ENCODE data around the gene CD2AP. TPM values are rescaled to one million over a fixed set of nuclear protein-coding genes. Genes with fewer than 3 reads are reported as not detected.
"Not testable (repeated sequence)": the region's sequence is repeated elsewhere in the genome, so short reads cannot be mapped to it uniquely, and the experiment has no call there.

The CD2AP gene
- total RNA-seq, 1 experiment from 2014 or later: 41.8 TPM

DNA sequence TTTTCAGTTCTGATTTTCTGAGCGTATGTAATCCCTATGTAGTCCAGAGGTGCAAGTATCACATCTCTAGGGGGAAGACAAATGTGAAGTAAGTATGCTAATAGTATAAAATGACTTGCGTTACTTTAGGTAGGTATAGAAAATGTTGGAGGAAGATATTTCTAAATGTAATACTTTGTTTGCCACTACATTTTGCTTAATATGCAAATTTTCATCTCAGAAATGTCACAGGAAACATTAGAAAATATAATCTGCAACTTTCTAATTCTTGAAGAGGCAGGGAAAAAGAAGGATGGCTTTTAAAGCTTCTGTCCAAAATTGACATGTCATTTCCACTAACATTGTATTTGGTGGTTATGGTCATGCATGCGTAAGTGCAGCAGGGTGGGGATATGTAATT, 85.6 kb downstream of the CD2AP start:
- in situ Hi-C loops (cut with HindIII; ENCODE audit: low pct_unique_long_range_greater_than_20kb, low sequenced_read_pairs) (no loop called here), intact Hi-C loops (cut with micrococcal nuclease; ENCODE audit: unreplicated experiment) (no loop called here)
- no peak for ATAC-seq
- BruUV-seq (replicated peaks): no TSS peak
- Histone ChIP-seq H3K4me3 (ENCODE audit: low read depth in 2 of 2, low read length in 2 of 2) (no peak overlapping the region), H3K4me1 (ENCODE audit: control insufficient read depth, insufficient read depth, low read length) (no peaks in the 10 kb centered on the region), H3K9me3 (ENCODE audit: control insufficient read depth, insufficient read depth, low read depth, low read length) (no peaks in the 10 kb centered on the region), H3K27ac (ENCODE audit: low read length) (no peak overlapping the region), H3K36me3 (ENCODE audit: control insufficient read depth, insufficient read depth, low read length) (no peaks in the 10 kb centered on the region), H3K27me3 (ENCODE audit: control insufficient read depth, insufficient read depth, low read length) (no peaks in the 10 kb centered on the region)
- no peak for DNase-seq (ENCODE audit: low read depth, low spot score)
- TF ChIP-seq, protein P1, sequence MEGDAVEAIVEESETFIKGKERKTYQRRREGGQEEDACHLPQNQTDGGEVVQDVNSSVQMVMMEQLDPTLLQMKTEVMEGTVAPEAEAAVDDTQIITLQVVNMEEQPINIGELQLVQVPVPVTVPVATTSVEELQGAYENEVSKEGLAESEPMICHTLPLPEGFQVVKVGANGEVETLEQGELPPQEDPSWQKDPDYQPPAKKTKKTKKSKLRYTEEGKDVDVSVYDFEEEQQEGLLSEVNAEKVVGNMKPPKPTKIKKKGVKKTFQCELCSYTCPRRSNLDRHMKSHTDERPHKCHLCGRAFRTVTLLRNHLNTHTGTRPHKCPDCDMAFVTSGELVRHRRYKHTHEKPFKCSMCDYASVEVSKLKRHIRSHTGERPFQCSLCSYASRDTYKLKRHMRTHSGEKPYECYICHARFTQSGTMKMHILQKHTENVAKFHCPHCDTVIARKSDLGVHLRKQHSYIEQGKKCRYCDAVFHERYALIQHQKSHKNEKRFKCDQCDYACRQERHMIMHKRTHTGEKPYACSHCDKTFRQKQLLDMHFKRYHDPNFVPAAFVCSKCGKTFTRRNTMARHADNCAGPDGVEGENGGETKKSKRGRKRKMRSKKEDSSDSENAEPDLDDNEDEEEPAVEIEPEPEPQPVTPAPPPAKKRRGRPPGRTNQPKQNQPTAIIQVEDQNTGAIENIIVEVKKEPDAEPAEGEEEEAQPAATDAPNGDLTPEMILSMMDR (IDR thresholded peaks at IDR 0.05): no peak
- TF ChIP-seq POLR2AphosphoS5 (IDR thresholded peaks at IDR 0.05; ENCODE audit: low read depth, low read length) (no peak), TCF7L2 (IDR thresholded peaks at IDR 0.05; ENCODE audit: low read depth, low read length) (no peak), SIN3A (IDR thresholded peaks at IDR 0.05; ENCODE audit: borderline replicate concordance, insufficient read depth, low read depth, low read length) (no peak)
- TF ChIP-seq, protein P2, sequence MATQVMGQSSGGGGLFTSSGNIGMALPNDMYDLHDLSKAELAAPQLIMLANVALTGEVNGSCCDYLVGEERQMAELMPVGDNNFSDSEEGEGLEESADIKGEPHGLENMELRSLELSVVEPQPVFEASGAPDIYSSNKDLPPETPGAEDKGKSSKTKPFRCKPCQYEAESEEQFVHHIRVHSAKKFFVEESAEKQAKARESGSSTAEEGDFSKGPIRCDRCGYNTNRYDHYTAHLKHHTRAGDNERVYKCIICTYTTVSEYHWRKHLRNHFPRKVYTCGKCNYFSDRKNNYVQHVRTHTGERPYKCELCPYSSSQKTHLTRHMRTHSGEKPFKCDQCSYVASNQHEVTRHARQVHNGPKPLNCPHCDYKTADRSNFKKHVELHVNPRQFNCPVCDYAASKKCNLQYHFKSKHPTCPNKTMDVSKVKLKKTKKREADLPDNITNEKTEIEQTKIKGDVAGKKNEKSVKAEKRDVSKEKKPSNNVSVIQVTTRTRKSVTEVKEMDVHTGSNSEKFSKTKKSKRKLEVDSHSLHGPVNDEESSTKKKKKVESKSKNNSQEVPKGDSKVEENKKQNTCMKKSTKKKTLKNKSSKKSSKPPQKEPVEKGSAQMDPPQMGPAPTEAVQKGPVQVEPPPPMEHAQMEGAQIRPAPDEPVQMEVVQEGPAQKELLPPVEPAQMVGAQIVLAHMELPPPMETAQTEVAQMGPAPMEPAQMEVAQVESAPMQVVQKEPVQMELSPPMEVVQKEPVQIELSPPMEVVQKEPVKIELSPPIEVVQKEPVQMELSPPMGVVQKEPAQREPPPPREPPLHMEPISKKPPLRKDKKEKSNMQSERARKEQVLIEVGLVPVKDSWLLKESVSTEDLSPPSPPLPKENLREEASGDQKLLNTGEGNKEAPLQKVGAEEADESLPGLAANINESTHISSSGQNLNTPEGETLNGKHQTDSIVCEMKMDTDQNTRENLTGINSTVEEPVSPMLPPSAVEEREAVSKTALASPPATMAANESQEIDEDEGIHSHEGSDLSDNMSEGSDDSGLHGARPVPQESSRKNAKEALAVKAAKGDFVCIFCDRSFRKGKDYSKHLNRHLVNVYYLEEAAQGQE (IDR thresholded peaks at IDR 0.05; ENCODE audit: insufficient read depth in 1 of 2, low read depth in 2 of 2, low read length in 1 of 2): no peak
- ChIA-PET CTCF (no interaction called here), POLR2A (no interaction called here)

DNA sequence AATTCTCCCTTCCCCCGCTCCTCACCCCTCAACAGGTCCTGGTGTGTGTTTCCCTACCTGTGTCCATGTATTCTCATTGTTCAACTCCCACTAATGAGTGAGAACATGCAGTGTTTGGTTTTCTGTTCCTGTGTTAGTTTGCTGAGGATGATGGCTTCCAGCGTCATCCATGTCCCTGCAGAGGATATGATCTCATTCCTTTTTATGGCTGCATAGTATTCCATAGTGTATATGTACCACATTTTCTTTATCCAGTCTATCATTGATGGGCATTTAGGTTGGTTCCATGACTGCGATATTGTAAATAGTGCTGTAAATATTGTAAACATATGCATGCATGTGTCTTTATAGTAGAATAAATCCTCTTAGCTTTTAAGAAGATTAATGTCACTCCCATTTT, 89.0 kb downstream of the CD2AP start:
- intact Hi-C loops (cut with micrococcal nuclease; ENCODE audit: unreplicated experiment); BruUV-seq (replicated peaks); DNase-seq (ENCODE audit: low read depth, low spot score); in situ Hi-C loops (cut with HindIII; ENCODE audit: low pct_unique_long_range_greater_than_20kb, low sequenced_read_pairs); H3K9me3 ChIP-seq (ENCODE audit: control insufficient read depth, insufficient read depth, low read depth, low read length); CTCF ChIA-PET; ATAC-seq; H3K27ac ChIP-seq (ENCODE audit: low read length); H3K4me1 ChIP-seq (ENCODE audit: control insufficient read depth, insufficient read depth, low read length); H3K36me3 ChIP-seq (ENCODE audit: control insufficient read depth, insufficient read depth, low read length); H3K27me3 ChIP-seq (ENCODE audit: control insufficient read depth, insufficient read depth, low read length); H3K4me3 ChIP-seq (ENCODE audit: low read depth in 2 of 2, low read length in 2 of 2); POLR2A ChIA-PET: not testable (repeated sequence)

DNA sequence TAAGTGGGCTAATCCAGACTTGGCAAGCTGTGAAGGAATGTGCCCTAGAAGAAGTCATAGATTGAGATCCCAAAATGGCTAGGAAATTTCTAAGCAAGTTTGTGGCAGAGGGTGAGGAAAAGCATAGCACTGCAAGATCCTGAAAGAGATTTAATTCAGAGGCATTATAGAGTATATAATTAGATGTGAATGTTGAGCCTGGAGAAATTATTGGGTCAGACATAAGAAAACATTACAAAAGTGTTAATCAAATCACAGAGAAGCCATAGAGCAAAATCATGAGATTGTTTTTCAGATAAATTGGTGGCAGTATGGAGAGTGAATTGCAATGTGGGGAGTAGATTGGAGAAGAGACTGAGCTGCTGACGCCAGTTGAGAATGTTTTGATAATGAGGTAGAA, 90.0 kb downstream of the CD2AP start:
- ChIA-PET POLR2A (interaction anchor here (0.6 kb wide), 1 partner anchor 14 kb away, joined by 3 read pairs; no protein-coding TSS in a partner anchor), CTCF (no interaction called here)
- intact Hi-C loops (cut with micrococcal nuclease; ENCODE audit: unreplicated experiment) (no loop called here), in situ Hi-C loops (cut with HindIII; ENCODE audit: low pct_unique_long_range_greater_than_20kb, low sequenced_read_pairs) (no loop called here)
- DNase-seq (ENCODE audit: low read depth, low spot score) (no peak), ATAC-seq (no peak)
- H3K9me3 ChIP-seq (ENCODE audit: control insufficient read depth, insufficient read depth, low read depth, low read length): no peaks in the 10 kb centered on the region
- TF ChIP-seq, protein P2 (IDR thresholded peaks at IDR 0.05; ENCODE audit: insufficient read depth in 1 of 2, low read depth in 2 of 2, low read length in 1 of 2): no peak
- TF ChIP-seq TCF7L2 (IDR thresholded peaks at IDR 0.05; ENCODE audit: low read depth, low read length): no peak
- TF ChIP-seq SIN3A (IDR thresholded peaks at IDR 0.05; ENCODE audit: borderline replicate concordance, insufficient read depth, low read depth, low read length): no peak
- TF ChIP-seq, protein P1 (IDR thresholded peaks at IDR 0.05): no peak
- TF ChIP-seq POLR2AphosphoS5 (IDR thresholded peaks at IDR 0.05; ENCODE audit: low read depth, low read length): no peak
- H3K27me3 ChIP-seq (ENCODE audit: control insufficient read depth, insufficient read depth, low read length): no peaks in the 10 kb centered on the region
- no peaks in the 10 kb centered on the region; the same call in 1 of the 2 replicates for H3K36me3 ChIP-seq (ENCODE audit: control insufficient read depth, insufficient read depth, low read length)
- no peak overlapping the region for H3K27ac ChIP-seq (ENCODE audit: low read length)
- no peaks in the 10 kb centered on the region for H3K4me1 ChIP-seq (ENCODE audit: control insufficient read depth, insufficient read depth, low read length)
- BruUV-seq (replicated peaks): TSS peak; percentile 13
- H3K4me3 ChIP-seq (ENCODE audit: low read depth in 2 of 2, low read length in 2 of 2): no peak overlapping the region

Measured in Panc1 (cell line).